ENCODE measurements around the gene SULT1A2.
"Not testable (repeated sequence)": the region's sequence is repeated elsewhere in the genome, so short reads cannot be mapped to it uniquely, and the experiment has no call there.

Gene SULT1A2

GRCh38 chr16:28589930-28590329, 6.9 kb downstream of the SULT1A2 start:
- DNase-seq = no peak

DNA sequence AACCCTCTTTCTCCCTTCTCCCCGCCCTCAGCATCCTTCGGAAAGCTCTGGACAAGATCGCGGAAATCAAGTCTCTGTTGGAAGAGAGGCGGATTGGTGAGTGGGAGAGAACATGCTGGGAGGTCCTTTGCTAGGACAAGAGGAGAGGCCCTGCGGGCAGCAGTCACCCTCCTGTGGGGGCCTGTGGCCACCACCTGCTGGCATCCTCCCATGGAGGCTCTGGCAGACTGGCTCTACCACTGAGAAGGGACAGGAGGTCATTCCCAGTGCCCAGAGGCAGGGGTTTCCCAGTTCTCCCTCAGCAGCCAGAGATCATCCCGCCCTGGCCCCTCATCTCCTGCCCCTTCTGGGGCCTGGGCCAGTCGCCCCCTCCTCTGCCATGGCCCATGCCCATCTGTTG, 7.8 kb downstream of the SULT1A2 start:
- no peak for DNase-seq

DNA sequence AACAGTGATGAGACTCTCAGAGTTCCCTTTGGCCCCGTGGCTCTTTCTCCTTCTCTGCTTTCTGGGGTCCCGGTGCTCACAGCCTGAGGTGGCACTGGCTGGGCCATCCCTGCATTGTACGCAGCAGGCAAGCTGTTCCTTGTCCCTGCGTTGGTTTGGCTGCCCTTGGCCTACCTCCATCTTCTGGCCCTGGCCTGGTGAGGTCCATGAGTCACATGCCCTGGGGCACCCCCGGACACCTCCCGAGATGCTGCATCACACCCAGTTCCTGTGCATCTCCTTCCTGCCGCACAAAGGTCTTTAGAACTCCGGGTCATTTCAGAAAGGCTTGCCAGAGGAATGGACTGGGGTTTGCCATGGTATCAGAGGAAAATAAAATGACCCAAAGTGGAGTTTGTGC, 9.5 kb downstream of the SULT1A2 start:
- no peak for DNase-seq

- no peak for DNase-seq
Observed at GRCh38 chr16:28586466-28586865, 10.4 kb downstream of the SULT1A2 start.

DNA sequence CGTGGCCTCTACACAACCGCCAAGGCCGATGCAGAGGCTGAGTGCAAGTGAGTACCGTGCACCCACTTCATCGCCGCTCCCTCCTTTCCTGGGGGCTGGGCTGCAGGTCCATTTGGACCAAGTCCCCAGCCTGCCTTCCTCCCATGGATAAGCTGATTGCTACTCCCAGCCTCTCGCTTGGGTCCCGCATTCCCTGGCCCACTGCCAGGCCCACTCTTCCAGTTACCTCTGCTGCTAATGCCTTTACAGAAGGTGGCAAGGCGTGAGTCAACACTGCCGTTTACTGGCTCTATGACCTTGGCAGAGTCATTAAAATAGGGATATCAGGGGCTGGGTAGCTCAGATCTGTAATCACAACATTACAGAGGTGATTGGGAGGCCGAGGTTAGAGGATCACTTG, 11.2 kb downstream of the SULT1A2 start:
- no peak for DNase-seq

GRCh38 chr16:28580726-28581315, 16.0 kb downstream of the SULT1A2 start:
- DNase-seq = no peak

- no peak for DNase-seq
Observed at GRCh38 chr16:28575446-28576109, 21.3 kb downstream of the SULT1A2 start.

DNA sequence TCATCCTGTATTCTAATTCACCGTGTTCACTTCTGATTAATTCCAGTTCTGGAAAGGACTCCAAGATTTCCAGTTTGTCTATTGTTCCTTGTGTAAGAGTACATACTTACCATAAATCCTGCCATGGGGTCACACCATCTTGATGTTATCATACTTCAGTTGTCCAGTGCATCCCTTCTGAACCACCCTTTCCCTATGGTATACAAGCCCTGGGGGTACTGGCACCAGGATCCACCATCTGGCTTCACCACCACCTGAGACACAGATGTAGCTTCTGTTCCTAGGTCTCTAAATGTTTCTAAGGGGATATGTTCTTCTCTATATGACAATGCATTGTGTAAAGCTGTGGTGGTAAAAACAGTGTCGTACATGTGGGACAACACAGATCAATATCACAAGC, 21.9 kb downstream of the SULT1A2 start:
- no peak for DNase-seq

GRCh38 chr16:28573738-28574718, 22.8 kb downstream of the SULT1A2 start:
- no peak for DNase-seq

DNA sequence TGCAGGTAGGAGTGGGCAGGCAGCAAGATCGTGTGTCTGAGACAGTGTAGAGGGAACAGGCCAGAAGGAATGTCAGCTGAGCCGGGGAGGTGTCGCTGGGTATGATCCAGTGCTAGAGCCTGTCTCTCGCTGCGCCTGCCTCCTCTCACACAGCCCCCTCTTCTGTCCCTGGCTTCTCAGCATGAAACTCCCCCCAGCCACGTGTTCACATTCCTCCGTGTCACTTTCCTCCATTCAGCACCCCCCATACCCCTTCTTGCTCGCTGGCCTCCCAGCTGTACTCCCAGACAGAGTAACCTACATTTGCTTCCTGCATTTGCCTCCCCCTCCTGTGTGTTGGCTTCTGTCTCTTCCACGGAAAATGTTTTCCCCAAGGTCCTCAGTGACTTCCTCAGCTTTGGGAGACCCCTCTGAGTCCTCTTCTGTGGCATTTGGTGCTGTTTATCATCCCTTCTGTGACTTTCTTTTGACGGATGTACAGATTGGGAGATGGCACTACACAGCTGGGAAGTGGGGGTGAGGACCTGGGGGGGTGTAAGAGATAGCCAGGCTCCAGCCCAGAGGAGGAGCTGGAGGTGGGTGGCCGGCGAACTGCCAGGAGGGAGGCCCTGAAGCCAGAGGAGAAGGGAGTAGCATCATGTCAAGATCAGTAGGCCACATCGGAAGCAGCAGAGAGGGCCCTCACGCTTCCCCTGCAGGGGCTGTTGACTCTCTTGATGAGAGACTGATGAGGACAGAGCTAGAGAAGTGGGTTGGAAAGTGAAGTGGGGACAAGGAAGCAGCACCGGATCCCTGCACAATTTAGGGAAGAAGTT, 23.9 kb downstream of the SULT1A2 start:
- DNase-seq = no peak

GRCh38 chr16:28569968-28570752, 26.7 kb downstream of the SULT1A2 start:
- DNase-seq = no peak

DNA sequence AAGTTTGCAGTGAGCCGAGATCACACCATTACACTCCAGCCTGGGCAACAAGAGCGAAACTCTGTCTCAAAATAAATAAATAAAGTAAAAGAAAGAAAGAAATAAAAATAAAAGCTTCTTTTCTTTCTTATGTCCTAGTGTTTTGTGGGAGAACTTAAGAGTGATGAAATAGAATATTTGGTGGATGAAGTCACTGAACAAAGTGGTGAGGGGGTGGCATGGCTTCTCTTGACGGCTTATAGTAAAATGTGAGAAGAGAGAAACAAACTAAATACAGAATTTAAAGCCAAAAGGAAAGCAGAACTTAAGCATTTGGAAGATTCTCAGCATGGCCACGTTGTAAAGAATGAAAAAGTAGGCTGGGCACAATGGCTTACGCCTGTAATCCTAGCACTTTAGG, 27.8 kb downstream of the SULT1A2 start:
- no peak for DNase-seq

DNA sequence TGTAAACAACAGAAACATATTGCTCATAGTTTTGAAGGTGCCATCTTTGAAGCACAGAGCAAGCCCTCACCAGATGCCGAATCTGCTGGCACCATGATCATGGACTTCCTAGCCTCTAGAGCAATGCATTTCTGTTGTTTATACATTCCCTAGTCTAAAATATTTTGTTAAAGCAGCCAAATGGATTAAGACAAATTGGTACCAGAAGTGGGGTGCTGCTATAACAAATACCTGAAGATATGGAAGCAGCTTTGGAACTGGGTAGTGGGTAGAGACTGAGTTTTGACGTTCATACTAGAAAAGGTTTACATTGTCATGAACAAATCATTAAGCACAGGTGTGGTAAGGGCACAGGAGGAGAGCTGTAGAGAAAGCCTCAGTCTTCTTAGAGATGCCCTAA, 29.6 kb downstream of the SULT1A2 start:
- DNase-seq = no peak

DNA sequence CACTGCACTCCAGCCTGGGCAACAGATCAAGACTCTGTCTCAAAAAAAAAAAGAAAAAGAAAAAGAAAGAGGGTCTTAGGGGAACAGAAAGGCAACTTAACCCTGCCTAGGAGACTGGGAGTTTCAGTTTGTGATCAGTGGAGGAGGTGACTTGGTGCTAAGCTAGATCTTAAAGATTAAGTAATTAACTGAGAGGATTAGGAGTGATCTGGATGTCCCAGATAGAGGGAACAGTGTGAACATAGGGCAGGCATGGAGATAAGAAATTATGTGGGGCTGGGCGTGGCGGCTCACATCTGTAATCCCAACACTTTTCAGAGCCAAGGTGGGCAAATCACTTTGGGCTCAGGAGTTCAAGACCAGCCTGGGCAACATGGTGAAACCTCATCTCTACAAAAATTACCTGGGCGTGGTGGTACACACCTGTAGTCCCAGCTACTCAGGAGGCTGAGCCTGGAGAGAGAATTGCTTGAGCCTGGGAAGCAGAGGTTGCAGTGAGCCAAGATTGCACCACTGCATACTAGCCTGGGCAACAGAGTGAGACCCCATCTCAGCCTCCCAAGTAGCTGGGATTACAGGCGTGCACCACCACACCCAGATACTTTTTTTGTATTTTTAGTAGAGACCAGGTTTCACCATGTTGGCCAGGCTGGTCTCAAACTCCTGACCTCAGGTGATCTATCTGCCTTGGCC, 30.5 kb downstream of the SULT1A2 start:
- not testable (repeated sequence) for DNase-seq

GRCh38 chr16:28563218-28563617, 33.6 kb downstream of the SULT1A2 start:
- no peak for DNase-seq

- DNase-seq = no peak
Observed at GRCh38 chr16:28562199-28562598, 34.7 kb downstream of the SULT1A2 start.

- DNase-seq = no peak
Observed at GRCh38 chr16:28561557-28562187, 35.2 kb downstream of the SULT1A2 start.

GRCh38 chr16:28558456-28558855, 38.4 kb downstream of the SULT1A2 start:
- DNase-seq = no peak

DNA sequence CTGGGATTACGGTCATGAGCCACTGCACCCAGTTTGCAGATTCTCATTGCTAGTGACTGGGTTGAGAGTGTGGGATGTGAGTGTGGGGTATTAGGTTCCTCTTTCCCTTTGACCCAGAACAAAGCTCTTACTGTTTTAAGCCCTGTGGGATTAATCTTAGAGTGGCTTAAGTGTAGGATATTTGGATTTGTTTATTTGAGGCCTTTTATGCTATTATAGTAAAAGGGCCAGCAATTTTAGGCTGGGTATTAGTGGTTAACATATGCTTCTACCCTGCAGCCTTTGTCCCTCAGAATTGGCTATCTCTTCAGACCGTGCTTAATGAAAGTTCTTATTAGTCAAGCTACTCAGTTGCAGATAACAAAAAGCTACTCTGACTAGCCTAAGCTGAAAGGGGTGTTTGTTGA, 39.9 kb downstream of the SULT1A2 start:
- no peak for DNase-seq

DNA sequence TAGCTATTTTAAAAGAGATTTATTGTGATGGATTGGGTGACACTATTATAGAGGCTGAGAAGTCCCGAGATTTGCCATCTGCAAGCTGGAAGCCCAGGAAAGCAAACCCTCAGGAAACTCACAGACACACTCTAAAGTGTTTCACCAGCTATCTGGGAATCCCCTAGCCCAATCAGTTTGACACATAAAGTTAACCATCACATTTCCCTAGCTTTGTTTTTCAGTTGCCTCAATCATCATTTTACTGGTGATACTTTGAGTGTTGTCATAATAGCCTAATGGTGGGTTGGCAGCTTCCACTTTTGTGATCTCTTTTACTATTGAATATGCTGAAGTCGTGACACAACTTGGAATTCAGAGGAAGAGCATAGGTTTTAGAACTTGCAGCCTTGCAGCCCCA, 41.3 kb downstream of the SULT1A2 start:
- DNase-seq = no peak

All from NCI-H2029 (cell line).